GM06990 (cell line): ENCODE data around the gene PHF10.
A peak's percentile ranks its signal among the peaks of the same experiment; 100 is the strongest.

Experiments used
- DNase-seq: peaks from one replicate; pipeline ENCODE4 v3.0.0-alpha.2; 2011; ENCODE audit not compliant: insufficient read length; ENCODE audit errors: extremely low read depth
- H3K27me3 ChIP-seq: replicated peaks from 2 replicates; pipeline ENCODE4 v1.6.0; 2011; ENCODE audit warnings: low read length; ENCODE audit not compliant: control insufficient read depth, insufficient read depth
- H3K36me3 ChIP-seq: 2 replicates; pipeline ENCODE4 v1.5.1; 2011; ENCODE audit warnings: low read length; ENCODE audit not compliant: control insufficient read depth, insufficient read depth
- H3K4me3 ChIP-seq: replicated peaks from 2 replicates; pipeline ENCODE4 v1.5.1; 2011; ENCODE audit warnings: low read depth, mild to moderate bottlenecking, control low read depth, low read length
- CTCF ChIP-seq: IDR thresholded peaks from 2 replicates; pipeline ENCODE4 v1.5.1; 2011; ENCODE audit warnings: low read length, control low read depth, mild to moderate bottlenecking, inconsistent platforms; ENCODE audit not compliant: insufficient read depth, poor library complexity, severe bottlenecking

Gene PHF10

GRCh38 chr6:169656546-169657283, 67.6 kb downstream of the PHF10 start:
- Histone ChIP-seq H3K4me3 (no peak overlapping the region), H3K27me3 (no peaks in the 10 kb centered on the region), H3K36me3 (peaks cover 5% of the 10 kb centered on the region)
- no peak for DNase-seq
- TF ChIP-seq CTCF = no peak

- DNase-seq = peak; percentile 70
- H3K4me3 ChIP-seq = peak overlapping the region; percentile 60
Observed at GRCh38 chr6:169654598-169655391, 69.5 kb downstream of the PHF10 start.

More at GRCh38 chr6:169654598-169655391, 69.5 kb downstream of the PHF10 start:
- TF ChIP-seq CTCF = peak; percentile 15
- Histone ChIP-seq H3K27me3 (no peaks in the 10 kb centered on the region), H3K36me3 (peaks cover 7% of the 10 kb centered on the region)
